Iris pigment epithelial cell (primary cell): ENCODE results near the gene ARID4B.
"Not testable (repeated sequence)": the region's sequence is repeated elsewhere in the genome, so short reads cannot be mapped to it uniquely, and the experiment has no call there.

Source experiments
- DNase-seq: peaks from one replicate; pipeline ENCODE4 v3.0.0-alpha.2; 2011; ENCODE audit warnings: low read depth

The ARID4B gene

GRCh38 chr1:235329139-235329902 is 1.3 kb upstream of the ARID4B start:
- peak; percentile 73 for DNase-seq

DNA sequence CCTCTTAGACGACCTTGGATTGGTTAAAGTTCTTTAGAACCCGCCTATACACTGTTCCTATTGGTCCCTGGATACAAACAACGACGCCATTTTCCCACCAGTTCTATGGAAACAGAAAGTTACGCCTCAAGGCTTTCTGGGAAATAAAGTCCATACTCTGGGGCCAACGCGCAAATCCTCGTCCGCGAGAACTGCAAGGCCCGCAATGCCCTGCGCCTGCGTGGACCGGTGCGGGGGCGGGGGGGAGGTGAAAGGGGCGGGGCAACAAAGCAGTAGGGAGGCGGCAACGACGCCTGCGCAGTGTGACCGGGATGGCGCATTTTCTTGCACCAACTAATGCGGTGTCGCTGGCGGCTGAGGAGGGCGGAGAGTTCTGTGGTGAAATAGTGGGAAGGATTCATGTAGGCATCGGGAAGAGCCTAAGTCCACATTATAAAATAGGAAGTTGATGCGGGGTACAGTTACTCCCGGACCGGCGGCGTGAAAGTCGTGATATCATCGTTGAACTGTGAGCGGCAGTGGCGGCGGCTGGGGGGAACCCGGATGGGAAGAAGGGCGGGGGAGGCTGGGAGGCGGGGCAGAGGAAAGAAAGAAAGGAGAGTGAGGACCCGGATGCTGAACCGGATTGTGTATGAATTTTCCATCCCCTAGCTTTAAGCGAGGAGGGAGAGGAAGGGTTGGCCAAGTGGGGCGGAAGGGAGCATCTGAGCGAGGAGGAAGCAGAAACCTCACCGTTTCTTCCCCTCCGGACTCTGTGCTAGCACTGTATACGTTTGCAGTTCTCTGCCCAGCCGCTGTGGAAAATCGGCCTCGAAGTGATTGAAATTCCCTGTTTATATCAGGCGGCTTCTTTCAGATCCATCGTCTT is 526 bp upstream of the ARID4B start, which contains the start of gene GGPS1:
Gene GGPS1, plus strand, starts transcription at position 300 of the 868 bp plus-strand sequence. CDS start 6,695 bp downstream, outside the sequence.
- DNase-seq: peak; percentile 100

- peak; percentile 23 for DNase-seq
Observed at GRCh38 chr1:235326719-235327558, 1.0 kb downstream of the ARID4B start.

GRCh38 chr1:235325854-235326253 is 2.1 kb downstream of the ARID4B start:
- no peak for DNase-seq

DNA sequence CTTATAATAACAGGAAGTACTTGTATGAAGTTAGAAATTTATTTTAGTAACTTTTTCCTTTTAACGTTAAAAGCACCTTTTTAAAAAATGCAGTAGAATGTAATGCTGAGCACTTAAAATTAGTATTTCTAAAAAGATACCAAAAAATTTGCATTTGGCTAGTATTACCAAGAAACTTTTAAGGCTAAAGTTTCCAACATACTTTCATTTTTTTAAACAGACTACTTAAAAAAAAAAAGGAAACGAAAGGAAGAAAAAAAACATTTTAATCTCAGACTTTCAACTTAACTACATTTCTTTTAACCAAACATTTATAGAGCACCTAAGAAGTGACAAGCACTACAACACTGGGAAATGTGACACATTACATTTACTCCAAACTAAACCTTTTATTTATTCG is 2.8 kb downstream of the ARID4B start:
- no peak for DNase-seq

- DNase-seq: no peak
Observed at GRCh38 chr1:235324296-235324695, 3.7 kb downstream of the ARID4B start.

- no peak for DNase-seq
Observed at GRCh38 chr1:235320521-235321179, 7.3 kb downstream of the ARID4B start.

DNA sequence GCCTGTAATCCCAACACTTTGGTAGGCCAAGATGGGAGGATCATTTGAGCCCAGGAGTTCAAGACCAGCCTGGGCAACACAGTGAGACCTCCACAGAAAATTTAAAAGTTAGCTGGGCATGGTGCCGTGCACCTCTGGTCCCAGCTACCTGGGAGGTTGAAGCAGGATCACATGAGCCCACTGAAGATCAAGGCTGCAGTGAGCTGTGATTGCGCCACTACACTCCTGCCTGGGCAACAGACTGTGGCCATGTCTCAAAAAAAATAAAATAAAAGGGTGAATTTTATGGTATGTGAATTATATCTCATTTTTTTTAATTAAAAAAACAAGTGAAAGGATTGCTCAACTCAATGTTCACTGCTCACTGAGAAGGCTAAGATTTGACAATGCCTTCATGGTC is 8.7 kb downstream of the ARID4B start:
- peak; percentile 34 for DNase-seq

DNA sequence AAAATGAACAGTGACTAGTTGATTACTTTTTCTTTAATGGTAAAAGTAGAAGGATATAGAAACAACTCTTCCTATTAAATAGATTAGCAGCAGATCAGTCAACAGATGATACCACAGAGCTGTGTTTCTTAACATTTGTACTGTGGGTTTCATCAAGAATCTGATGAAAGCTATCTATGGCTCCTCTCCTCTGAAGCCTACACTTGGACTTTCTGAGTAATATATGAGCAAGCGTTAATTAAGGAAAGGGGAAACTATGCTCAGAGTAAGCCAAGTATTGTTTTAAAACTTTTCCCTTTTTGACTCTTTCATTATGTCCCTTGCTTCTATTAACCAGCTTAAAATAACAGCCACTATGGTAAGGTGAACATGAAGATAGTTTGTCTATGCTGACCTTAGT is 10.8 kb downstream of the ARID4B start:
- no peak for DNase-seq

DNA sequence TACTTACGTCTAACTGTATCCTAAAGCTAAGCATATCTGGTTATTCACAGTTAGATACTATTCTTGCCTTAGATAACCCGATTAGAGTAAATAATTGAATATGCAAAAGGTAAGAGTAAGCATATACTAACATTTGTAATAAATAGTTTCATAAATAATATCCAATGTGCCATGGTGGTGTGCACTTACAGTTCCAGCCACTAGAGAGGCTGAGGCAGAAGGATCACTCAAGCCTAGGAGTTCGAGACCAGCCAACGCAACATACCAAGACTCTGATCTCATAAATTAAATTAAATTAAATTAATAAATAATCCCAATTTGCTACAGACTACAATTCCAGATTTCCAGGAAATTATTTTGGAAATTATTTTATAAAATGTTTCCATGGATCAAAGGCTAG is 12.2 kb downstream of the ARID4B start:
- no peak for DNase-seq

DNA sequence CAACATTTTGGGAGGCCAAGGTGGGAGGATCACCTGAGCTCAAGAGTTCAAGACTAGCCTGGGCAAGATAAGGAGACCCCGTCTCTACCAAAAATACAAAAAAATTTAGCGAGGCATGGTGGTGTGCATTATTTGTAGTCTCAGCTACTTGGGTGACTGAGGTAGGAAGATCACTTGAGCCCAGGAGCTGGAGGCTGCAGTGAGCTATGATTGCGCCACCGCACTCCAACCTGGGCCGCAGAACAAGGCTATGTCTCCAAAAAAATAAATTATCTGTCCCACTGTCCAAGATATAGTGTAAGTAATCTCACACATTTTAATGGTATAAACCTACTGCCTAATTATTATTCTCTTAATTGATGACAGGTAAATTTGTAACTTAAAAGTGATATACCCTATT is 12.8 kb downstream of the ARID4B start:
- no peak for DNase-seq

GRCh38 chr1:235313931-235314678 is 13.9 kb downstream of the ARID4B start:
- peak; percentile 38 for DNase-seq

- no peak for DNase-seq
Observed at GRCh38 chr1:235313262-235313661, 14.7 kb downstream of the ARID4B start.

DNA sequence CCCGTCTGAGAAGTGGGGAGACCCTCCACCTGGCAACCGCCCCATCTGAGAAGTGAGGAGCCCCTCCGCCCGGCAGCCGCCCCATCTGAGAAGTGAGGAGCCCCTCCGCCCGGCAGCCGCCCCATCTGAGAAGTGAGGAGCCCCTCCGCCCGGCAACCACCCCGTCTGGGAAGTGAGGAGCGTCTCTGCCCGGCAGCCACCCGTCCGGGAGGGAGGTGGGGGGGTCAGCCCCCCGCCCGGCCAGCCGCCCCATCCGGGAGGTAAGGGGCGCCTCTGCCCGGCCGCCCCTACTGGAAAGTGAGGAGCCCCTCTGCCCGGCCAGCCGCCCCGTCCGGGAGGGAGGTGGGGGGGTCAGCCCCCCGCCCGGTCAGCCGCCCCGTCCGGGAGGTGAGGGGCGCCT is 18.8 kb downstream of the ARID4B start:
- DNase-seq: not testable (repeated sequence)

- DNase-seq: peak; percentile 33
Observed at GRCh38 chr1:235307158-235308124, 20.5 kb downstream of the ARID4B start.

GRCh38 chr1:235304549-235305451 is 23.2 kb downstream of the ARID4B start:
- DNase-seq: peak; percentile 24

DNA sequence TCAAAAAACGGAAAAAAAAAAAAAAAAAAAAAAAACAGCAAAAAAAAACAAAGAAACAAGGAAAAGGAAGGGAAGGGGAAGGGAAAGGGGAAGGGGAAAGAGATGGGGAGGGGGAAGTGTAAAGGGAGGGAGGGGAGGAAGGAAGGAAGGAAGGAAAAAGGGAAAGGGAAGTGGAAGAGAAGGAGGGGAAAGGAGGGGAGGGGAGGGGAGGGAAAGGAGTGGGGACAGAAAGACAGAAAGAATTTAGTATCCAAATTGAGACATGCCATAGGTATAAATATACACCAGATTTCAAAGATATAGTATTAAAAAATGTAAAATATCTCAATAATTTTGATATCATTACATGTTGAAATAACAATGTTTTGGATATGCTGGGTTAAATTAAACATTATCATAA is 25.8 kb downstream of the ARID4B start:
- DNase-seq: no peak

DNA sequence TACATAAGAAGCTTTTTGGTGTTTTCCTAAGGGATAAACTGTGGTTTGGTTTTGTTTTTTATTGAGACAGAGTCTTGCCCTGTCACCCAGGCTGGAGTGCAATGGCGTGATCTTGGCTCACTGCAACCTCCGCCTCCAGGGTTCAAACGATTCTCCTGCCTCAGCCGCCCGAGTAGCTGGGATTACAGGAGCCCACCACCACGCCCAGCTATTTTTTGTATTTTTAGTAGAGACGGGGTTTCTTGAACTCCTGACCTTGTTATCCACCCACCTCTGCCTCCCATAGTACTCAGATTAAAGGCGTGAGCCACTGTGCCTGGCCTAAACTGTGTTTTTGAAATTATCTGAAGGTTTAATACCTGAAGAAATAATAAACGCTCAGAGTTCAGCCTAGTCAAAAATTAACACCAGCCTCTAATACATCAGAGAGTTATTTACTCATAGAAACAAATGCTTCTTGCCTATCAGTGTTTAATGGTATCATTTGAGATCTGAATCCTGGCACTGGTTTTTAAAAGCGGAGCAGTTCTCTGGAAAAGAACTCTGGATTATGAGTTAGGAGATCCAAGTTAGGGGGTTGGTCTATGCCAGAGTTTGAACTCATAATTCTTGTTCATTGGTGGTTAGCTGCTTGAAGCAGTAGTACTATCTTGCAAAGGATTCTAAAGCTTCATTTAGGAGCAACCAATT is 28.7 kb downstream of the ARID4B start:
- DNase-seq: no peak
